Measurements from ENCODE around the gene XIRP1.
"Not testable (repeated sequence)": the region's sequence is repeated elsewhere in the genome, so short reads cannot be mapped to it uniquely, and the experiment has no call there.

XIRP1 gene

GRCh38 chr3:39228496-39228895, 36.1 kb upstream of the XIRP1 start:
- peaks cover 28% of the 10 kb centered on the region for H3K4me1 ChIP-seq (ENCODE audit: control insufficient read depth, low read length)
- H3K9me3 ChIP-seq (ENCODE audit: control insufficient read depth, insufficient read depth, low read length) = no peaks in the 10 kb centered on the region
- no peak for TF ChIP-seq EZH2phosphoT487 (IDR thresholded peaks at IDR 0.05; ENCODE audit: borderline replicate concordance, low read length)
- TF ChIP-seq CTCF (IDR thresholded peaks at IDR 0.05; ENCODE audit: low read depth, low read length, poor library complexity, severe bottlenecking) = no peak
- no peak overlapping the region for H3K4me2 ChIP-seq (ENCODE audit: low read length)
- H3K9me2 ChIP-seq (replicated peaks; ENCODE audit: control insufficient read depth, low read length) = no peaks in the 10 kb centered on the region
- no peaks in the 10 kb centered on the region for H3K27me3 ChIP-seq (ENCODE audit: control insufficient read depth, low read length)
- H3F3A ChIP-seq (ENCODE audit: control insufficient read depth, insufficient read depth) = peaks cover 5% of the 10 kb centered on the region; the same call in 1 of the 2 replicates
- H3K4me3 ChIP-seq (ENCODE audit: low read length) = no peak overlapping the region
- H3K36me3 ChIP-seq (ENCODE audit: control insufficient read depth, low read length) = no peaks in the 10 kb centered on the region
- no peaks in the 10 kb centered on the region for H4K20me1 ChIP-seq (ENCODE audit: control insufficient read depth, insufficient read depth, low read depth, low read length)
- no peak overlapping the region for H3K27ac ChIP-seq (ENCODE audit: low read depth, low read length)
- no peaks in the 10 kb centered on the region for H3K79me2 ChIP-seq (ENCODE audit: control insufficient read depth, low read length)

- H3K27me3 ChIP-seq (ENCODE audit: control insufficient read depth, low read length); H3K9me2 ChIP-seq (replicated peaks; ENCODE audit: control insufficient read depth, low read length); H3K9me3 ChIP-seq (ENCODE audit: control insufficient read depth, insufficient read depth, low read length); H3K4me3 ChIP-seq (ENCODE audit: low read length); H3K4me2 ChIP-seq (ENCODE audit: low read length); H3F3A ChIP-seq (ENCODE audit: control insufficient read depth, insufficient read depth); H3K79me2 ChIP-seq (ENCODE audit: control insufficient read depth, low read length); H3K27ac ChIP-seq (ENCODE audit: low read depth, low read length); H4K20me1 ChIP-seq (ENCODE audit: control insufficient read depth, insufficient read depth, low read depth, low read length); H3K36me3 ChIP-seq (ENCODE audit: control insufficient read depth, low read length): not testable (repeated sequence)
- H3K4me1 ChIP-seq (ENCODE audit: control insufficient read depth, low read length) = peaks cover 19% of the 10 kb centered on the region
These were observed 35.2 kb upstream of the XIRP1 start for GRCh38 chr3:39227596-39227995.

- Histone ChIP-seq H3K9me2 (replicated peaks; ENCODE audit: control insufficient read depth, low read length) (no peaks in the 10 kb centered on the region), H3K4me1 (ENCODE audit: control insufficient read depth, low read length) (peaks cover 11% of the 10 kb centered on the region), H4K20me1 (ENCODE audit: control insufficient read depth, insufficient read depth, low read depth, low read length) (no peaks in the 10 kb centered on the region)
These were observed 33.8 kb upstream of the XIRP1 start for GRCh38 chr3:39226106-39226741.

More at GRCh38 chr3:39226106-39226741, 33.8 kb upstream of the XIRP1 start:
- no peaks in the 10 kb centered on the region for H3K9me3 ChIP-seq (ENCODE audit: control insufficient read depth, insufficient read depth, low read length)
- peaks cover 5% of the 10 kb centered on the region; the same call in 1 of the 2 replicates for H3F3A ChIP-seq (ENCODE audit: control insufficient read depth, insufficient read depth)
- H3K4me3 ChIP-seq (ENCODE audit: low read length) = 0 out of 2 replicates have a peak overlapping the region, but pooled peaks have one; percentile 8
- H3K4me2 ChIP-seq (ENCODE audit: low read length) = peak overlapping the region; percentile 38
- no peaks in the 10 kb centered on the region for H3K79me2 ChIP-seq (ENCODE audit: control insufficient read depth, low read length)
- no peaks in the 10 kb centered on the region for H3K36me3 ChIP-seq (ENCODE audit: control insufficient read depth, low read length)
- H3K27ac ChIP-seq (ENCODE audit: low read depth, low read length) = no peak overlapping the region
- TF ChIP-seq CTCF (IDR thresholded peaks at IDR 0.05; ENCODE audit: low read depth, low read length, poor library complexity, severe bottlenecking) (no peak), EZH2phosphoT487 (IDR thresholded peaks at IDR 0.05; ENCODE audit: borderline replicate concordance, low read length) (no peak)
- no peaks in the 10 kb centered on the region for H3K27me3 ChIP-seq (ENCODE audit: control insufficient read depth, low read length)

Measured in DOHH2 (cell line).